Measurements from ENCODE around the gene TMEM196. TPM values are rescaled to one million over a fixed set of nuclear protein-coding genes. Genes with fewer than 3 reads are reported as not detected.

Gene TMEM196
- total RNA-seq, 2 experiments from 2014 or later, result not detected

DNA sequence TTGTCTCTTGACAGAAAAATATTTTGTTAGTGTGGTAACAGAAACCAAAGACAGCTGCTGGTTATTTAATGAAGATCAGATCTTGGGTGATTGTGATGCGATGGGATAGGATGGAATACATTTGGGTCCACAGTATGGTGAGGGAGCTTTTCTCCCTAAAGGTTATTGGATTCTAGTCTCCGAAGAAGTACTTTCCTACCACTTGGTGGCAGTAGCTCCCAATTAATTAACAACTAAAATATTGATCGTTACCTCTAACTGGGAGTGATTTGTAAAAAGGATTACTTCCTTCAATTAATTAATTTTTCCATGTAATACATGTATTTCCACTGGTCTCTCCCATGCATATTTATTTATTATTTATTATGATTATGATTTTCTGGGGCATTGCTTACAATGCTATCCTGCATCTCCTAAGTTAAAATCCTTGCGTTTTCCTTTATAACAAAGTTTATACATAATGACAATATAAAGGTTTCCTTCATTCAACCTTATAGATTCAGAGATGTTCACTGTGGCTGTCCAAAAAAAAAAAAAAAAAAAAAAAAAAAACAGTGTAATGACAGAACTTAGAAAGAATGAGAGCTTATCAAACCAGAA, 25.6 kb downstream of the TMEM196 start:
- no peaks in the 10 kb centered on the region for H3K9me3 Mint-ChIP-seq
- H3K4me3 Mint-ChIP-seq, result no peak overlapping the region
- ATAC-seq (ENCODE audit: low read depth) (no peak), DNase-seq (no peak)
- POLR2A ChIA-PET, result no interaction called here
- H3K36me3 Mint-ChIP-seq, result no peaks in the 10 kb centered on the region
- H3K4me1 Mint-ChIP-seq, result no peaks in the 10 kb centered on the region
- H3K27ac Mint-ChIP-seq, result no peak overlapping the region
- H3K27me3 Mint-ChIP-seq, result peaks cover 4% of the 10 kb centered on the region

DNA sequence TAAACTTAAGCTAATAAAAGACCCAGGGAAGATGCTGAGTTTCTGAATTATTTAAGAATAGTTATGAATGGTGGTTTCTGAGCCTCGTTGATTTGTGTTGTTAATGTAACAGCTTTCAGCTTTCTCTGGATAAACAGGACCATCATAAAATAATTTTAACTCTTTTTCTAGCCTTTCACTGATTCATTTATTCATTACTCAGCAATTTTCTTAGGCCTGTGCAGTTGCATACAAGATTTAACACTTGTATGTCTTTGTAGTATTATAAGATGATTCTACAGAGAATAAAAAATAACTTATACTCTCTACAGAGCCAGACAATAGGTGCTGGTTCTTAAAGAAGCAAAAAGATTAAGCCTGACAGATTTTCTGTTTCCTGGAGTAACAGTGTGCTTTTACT, 29.3 kb downstream of the TMEM196 start:
- no peaks in the 10 kb centered on the region for H3K4me1 Mint-ChIP-seq
- no peaks in the 10 kb centered on the region for H3K9me3 Mint-ChIP-seq
- DNase-seq (no peak), ATAC-seq (ENCODE audit: low read depth) (no peak)
- H3K36me3 Mint-ChIP-seq, result no peaks in the 10 kb centered on the region
- no peak overlapping the region for H3K4me3 Mint-ChIP-seq
- POLR2A ChIA-PET, result no interaction called here
- H3K27ac Mint-ChIP-seq, result no peak overlapping the region
- H3K27me3 Mint-ChIP-seq, result peaks cover 4% of the 10 kb centered on the region

DNA sequence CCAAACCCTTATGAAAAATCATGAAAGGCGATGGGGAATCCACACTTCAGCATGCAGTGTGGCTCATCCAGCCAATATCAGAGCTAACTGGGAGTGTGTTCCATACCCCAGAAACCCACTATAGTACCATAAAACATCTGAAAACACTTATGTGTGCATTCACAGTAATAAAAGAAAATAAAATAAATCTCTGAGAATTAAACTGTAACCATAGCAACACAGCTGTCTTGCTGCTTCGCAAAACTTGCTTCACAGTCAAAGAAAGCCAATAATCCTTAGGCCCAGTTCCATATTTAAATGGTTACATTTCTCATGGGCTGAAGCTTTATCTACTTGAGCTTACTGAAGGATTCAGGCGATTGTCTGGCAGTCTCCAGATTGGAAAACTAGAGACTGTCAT, 44.7 kb downstream of the TMEM196 start:
- Mint-ChIP-seq H3K36me3 (no peaks in the 10 kb centered on the region), H3K27me3 (peaks cover 3% of the 10 kb centered on the region), H3K4me3 (no peak overlapping the region), H3K9me3 (no peaks in the 10 kb centered on the region), H3K4me1 (no peaks in the 10 kb centered on the region), H3K27ac (no peak overlapping the region)
- no peak for DNase-seq
- POLR2A ChIA-PET, result no interaction called here
- no peak for ATAC-seq (ENCODE audit: low read depth)

DNA sequence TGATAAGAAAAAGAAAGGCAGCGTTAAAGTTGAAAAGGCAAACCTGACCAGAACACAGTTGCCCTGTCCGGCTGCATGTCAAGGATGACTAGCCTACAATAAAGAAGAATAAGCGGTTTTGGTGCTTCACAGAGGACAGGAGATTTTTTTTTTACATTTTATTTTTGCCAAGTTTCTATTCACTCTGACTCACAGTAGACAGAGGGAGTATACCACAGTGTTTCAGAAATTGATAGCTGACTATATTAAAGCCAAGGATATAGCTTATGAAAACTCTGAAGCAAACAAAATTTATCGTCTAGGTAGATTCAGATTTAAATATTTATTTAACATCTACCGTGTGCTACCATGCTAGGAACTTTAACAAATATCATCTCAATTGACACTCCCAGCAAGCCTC, 47.6 kb downstream of the TMEM196 start:
- ATAC-seq (ENCODE audit: low read depth), result no peak
- H3K27me3 Mint-ChIP-seq, result peaks cover 3% of the 10 kb centered on the region
- H3K4me1 Mint-ChIP-seq, result no peaks in the 10 kb centered on the region
- H3K36me3 Mint-ChIP-seq, result no peaks in the 10 kb centered on the region
- POLR2A ChIA-PET, result no interaction called here
- H3K9me3 Mint-ChIP-seq, result no peaks in the 10 kb centered on the region
- H3K27ac Mint-ChIP-seq, result no peak overlapping the region
- H3K4me3 Mint-ChIP-seq, result no peak overlapping the region
- no peak for DNase-seq

DNA sequence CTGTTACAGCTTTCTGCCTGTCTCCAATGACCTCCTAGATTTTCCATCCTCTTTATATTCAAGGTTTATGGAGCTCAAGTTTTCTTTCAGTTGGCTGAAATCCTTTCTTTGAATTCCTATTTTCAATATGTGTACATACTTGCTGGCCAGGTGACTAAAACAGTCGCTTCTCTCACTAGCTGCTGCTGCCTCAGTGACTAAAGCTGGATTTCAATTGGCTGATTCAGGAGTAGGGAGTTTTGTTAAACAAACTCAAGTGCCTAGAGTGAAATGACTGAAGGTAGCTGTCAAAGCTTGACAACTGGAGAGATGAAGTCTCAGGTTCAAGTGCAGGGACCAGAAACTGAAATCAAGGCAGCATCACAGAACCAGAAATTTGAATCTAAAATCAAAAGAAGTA, 57.9 kb downstream of the TMEM196 start:
- no peaks in the 10 kb centered on the region for H3K9me3 Mint-ChIP-seq
- POLR2A ChIA-PET, result no interaction called here
- DNase-seq, result no peak
- H3K36me3 Mint-ChIP-seq, result no peaks in the 10 kb centered on the region
- peaks cover 7% of the 10 kb centered on the region for H3K27me3 Mint-ChIP-seq
- H3K27ac Mint-ChIP-seq, result no peak overlapping the region
- no peak overlapping the region for H3K4me3 Mint-ChIP-seq
- H3K4me1 Mint-ChIP-seq, result no peaks in the 10 kb centered on the region
- ATAC-seq (ENCODE audit: low read depth), result no peak

DNA sequence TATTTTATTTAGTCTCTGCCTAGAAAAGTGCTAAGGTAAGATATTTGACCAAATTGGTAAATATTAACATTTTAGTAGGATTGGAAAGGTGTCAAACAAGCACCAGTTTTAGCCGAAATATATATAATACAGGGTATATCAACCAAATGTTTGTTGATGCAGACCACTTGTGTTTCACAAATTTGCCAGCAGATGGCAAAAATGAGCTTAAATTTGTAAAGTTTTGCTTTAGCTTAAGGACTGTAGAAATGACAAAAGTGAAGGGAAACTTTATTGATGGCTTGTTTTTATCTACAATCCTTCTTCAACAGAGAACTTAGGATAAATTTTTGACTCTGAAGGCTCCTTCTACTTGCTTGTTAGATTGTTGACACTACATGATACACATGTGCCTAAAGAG, 59.7 kb downstream of the TMEM196 start:
- peaks cover 7% of the 10 kb centered on the region for H3K27me3 Mint-ChIP-seq
- no peak for ATAC-seq (ENCODE audit: low read depth)
- H3K4me1 Mint-ChIP-seq, result peaks cover 7% of the 10 kb centered on the region
- no peak for DNase-seq
- H3K9me3 Mint-ChIP-seq, result no peaks in the 10 kb centered on the region
- H3K27ac Mint-ChIP-seq, result no peak overlapping the region
- no peak overlapping the region for H3K4me3 Mint-ChIP-seq
- POLR2A ChIA-PET, result no interaction called here
- H3K36me3 Mint-ChIP-seq, result no peaks in the 10 kb centered on the region

DNA sequence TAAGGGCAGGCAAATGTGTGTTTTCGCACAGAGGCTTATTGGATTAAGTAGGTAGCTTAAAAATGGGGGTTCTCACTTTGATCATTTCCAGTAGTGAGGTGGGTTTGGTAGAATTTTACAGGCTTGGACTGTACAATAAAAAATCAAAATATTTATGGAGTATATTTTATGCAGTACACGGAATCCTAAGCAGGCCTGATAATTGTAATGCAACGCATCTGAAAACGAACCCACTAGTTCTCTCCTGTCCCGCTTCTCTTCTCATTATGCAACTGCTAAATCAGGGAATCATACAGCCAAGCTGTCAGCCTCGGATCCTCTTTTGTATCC, 64.2 kb downstream of the TMEM196 start:
- ATAC-seq (ENCODE audit: low read depth) (no peak), DNase-seq (no peak)
- no peaks in the 10 kb centered on the region for H3K9me3 Mint-ChIP-seq
- H3K4me1 Mint-ChIP-seq, result peaks cover 33% of the 10 kb centered on the region
- POLR2A ChIA-PET, result interaction anchor here (0.8 to 1.4 kb wide), 2 partner anchors 9 to 33 kb away, joined by 3 to 9 read pairs; no protein-coding TSS in a partner anchor
- H3K36me3 Mint-ChIP-seq, result peaks cover 2% of the 10 kb centered on the region
- H3K4me3 Mint-ChIP-seq, result peak overlapping the region; percentile 97
- H3K27ac Mint-ChIP-seq, result peak overlapping the region; percentile 94
- H3K27me3 Mint-ChIP-seq, result peaks cover 4% of the 10 kb centered on the region

DNA sequence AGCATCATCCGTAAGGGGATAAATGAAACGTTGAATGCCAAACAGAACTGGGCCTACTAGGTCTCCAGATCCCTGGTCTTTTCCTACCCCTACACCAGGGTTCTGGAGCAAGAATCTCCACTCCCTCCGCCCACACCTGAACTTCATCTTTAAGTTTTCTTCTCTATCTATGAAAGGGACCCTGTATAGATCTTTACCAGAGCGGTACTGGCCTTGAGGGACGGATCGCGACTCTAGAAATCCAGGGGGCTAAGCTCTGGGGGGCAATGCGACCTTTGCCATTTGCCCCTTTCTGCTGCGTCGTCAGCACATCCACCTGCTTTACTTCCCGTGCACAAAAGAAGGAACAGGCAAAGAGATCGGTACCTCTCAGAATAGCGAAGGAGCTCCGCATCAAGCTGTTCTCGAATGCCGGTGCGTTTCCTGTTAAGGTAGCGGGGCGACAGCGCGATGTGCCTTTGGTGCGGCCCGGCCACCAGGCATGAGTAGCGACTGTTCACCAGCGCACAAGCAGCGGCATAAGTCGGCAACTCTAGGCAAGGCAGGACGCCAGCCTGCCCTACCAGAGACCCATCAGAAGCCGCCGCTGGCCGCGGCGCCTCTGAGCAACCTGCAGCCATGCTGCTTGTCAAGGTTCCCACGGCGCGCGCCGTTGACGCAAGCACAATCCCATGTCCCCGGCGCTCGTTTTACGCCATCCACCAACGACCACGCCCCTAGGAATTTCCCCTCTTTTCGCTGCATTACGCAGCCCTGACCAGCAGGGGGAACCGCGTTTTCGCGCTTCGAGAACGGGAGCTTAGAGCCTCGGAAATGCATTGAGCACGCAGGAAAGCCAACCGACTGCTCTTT, 64.8 kb downstream of the TMEM196 start, which contains the start of gene POLR1F:
TSS of gene POLR1F (minus strand) at position 641 of the 852 bp plus-strand sequence. CDS start at position 620, 21 bp downstream.
- ATAC-seq (ENCODE audit: low read depth) (peak; percentile 97), DNase-seq (peak; percentile 93)
- peak within 1 kb of the TSS; percentile 94 for H3K27ac Mint-ChIP-seq
- H3K36me3 Mint-ChIP-seq, result peaks cover 5% of the 10 kb centered on the region
- POLR2A ChIA-PET, result interaction anchor here (0.8 to 1.4 kb wide), 2 partner anchors 9 to 34 kb away, joined by 3 to 9 read pairs; no protein-coding TSS in a partner anchor
- peak within 1 kb of the TSS; percentile 97 for H3K4me3 Mint-ChIP-seq
- no peaks in the 10 kb centered on the region for H3K9me3 Mint-ChIP-seq
- H3K4me1 Mint-ChIP-seq, result peaks cover 33% of the 10 kb centered on the region
- H3K27me3 Mint-ChIP-seq, result peaks cover 4% of the 10 kb centered on the region

DNA sequence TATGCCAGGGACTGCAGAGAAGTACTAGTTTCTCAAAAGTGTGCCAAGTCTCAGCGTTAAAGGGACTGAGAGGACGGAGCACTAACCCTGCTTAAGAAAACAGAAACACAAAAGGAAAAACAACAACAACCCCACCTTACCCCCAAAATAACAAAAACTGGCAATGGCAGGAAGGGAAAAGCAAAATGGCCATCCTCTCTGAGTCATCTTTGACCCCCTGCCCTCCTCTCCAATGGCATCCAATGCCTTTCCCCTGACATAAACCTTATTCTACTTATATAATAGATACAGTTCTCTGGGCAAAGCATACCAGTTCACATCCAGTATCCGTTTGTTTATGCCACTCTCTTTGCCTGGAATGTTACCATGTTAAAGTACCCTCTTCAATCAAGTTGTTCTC, 66.2 kb downstream of the TMEM196 start:
- DNase-seq, result no peak
- POLR2A ChIA-PET, result no interaction called here
- Mint-ChIP-seq H3K4me1 (peaks cover 33% of the 10 kb centered on the region), H3K27ac (no peak overlapping the region), H3K27me3 (peaks cover 4% of the 10 kb centered on the region), H3K9me3 (no peaks in the 10 kb centered on the region), H3K36me3 (peaks cover 5% of the 10 kb centered on the region), H3K4me3 (peak overlapping the region; percentile 97)
- no peak for ATAC-seq (ENCODE audit: low read depth)

DNA sequence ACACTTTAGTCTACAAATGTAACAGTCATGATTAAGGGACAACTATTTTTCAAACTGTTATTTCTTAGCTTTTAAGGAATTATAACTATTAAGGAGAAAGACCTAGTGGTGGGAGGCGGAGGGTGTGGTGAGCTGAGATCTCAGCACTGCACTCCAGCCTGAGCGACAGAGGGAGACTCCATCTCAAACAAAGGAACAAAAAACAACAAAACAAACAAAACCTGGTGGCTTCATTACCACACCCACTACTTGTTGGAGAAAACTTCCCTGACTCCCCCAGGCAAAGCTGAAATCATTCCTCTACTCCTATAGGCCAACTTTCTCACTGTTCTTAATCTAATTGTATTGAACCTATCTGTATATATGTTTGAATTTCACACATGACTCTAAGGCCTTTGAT, 67.8 kb downstream of the TMEM196 start:
- Mint-ChIP-seq H3K27ac (no peak overlapping the region), H3K4me1 (peaks cover 33% of the 10 kb centered on the region), H3K36me3 (peaks cover 5% of the 10 kb centered on the region), H3K27me3 (no peaks in the 10 kb centered on the region), H3K9me3 (no peaks in the 10 kb centered on the region), H3K4me3 (no peak overlapping the region)
- POLR2A ChIA-PET, result no interaction called here
- ATAC-seq (ENCODE audit: low read depth) (no peak), DNase-seq (no peak)

DNA sequence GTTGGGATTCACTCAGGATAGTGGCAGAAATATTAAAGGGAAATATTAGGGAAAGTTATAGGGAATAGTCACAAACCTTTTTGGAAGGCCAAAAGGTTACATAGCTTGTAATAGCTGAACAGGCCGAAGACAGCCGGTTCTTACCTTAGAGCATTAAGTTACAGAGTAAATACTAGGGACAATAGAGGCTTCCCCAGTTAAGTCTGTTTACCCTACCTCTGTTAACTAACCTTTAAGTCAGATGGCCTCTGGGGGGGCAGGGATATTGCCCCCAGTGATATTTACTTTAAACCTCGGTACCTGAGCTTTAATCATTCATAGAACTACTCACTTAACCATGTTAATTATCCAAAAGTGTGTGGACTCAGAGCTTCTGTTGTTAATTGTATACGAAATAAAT, 71.9 kb downstream of the TMEM196 start:
- POLR2A ChIA-PET, result no interaction called here
- DNase-seq, result no peak
- peaks cover 8% of the 10 kb centered on the region for H3K4me1 Mint-ChIP-seq
- no peak overlapping the region for H3K27ac Mint-ChIP-seq
- H3K9me3 Mint-ChIP-seq, result no peaks in the 10 kb centered on the region
- no peak overlapping the region for H3K4me3 Mint-ChIP-seq
- peaks cover 13% of the 10 kb centered on the region for H3K36me3 Mint-ChIP-seq
- no peak for ATAC-seq (ENCODE audit: low read depth)
- H3K27me3 Mint-ChIP-seq, result no peaks in the 10 kb centered on the region

DNA sequence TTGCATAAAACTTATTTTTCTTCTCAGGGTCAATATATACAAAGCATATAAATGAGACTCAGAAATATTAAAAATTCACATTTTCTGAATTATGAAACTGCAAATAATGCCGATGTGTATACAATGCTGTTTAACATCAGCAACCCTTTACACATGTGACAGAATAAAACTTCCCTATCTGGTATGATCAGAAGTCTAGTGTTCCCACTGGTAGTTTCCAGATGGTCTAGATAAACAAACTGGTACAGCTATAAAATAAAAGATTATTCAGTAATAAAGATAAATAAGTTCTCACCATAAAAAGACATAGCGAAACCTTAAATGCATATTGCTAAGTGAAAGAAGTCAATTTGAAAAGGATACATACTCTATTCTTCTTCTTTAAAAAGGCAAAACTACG, 72.5 kb downstream of the TMEM196 start:
- Mint-ChIP-seq H3K27me3 (no peaks in the 10 kb centered on the region), H3K9me3 (no peaks in the 10 kb centered on the region), H3K4me1 (peaks cover 4% of the 10 kb centered on the region), H3K27ac (no peak overlapping the region), H3K36me3 (peaks cover 13% of the 10 kb centered on the region), H3K4me3 (no peak overlapping the region)
- no peak for DNase-seq
- no peak for ATAC-seq (ENCODE audit: low read depth)
- POLR2A ChIA-PET, result interaction anchor here (2.8 kb wide), 1 partner anchor 8 kb away, joined by 9 read pairs; the partner anchor contains the start of gene POLR1F

DNA sequence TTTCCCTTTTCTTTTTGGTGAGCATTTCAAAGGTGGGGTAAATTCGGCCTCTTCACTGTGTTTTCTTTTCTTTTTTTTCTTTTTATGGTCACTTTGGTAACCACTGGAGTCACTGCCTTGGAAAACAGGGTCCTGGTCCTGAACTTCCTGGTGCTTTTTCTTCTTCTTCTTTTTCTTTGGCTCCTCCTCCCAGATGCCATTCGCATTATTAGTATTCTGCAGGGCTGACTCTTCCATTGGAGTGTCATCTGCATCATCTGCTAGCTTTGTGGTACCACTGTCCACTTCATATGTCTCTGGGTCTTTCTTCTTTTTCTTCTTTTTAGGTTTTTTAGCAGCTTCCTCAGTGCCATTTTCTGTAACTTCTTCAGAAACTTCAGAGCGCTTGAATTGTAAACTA, 75.1 kb downstream of the TMEM196 start:
- ATAC-seq (ENCODE audit: low read depth) (no peak), DNase-seq (no peak)
- Mint-ChIP-seq H3K27me3 (no peaks in the 10 kb centered on the region), H3K4me3 (no peak overlapping the region), H3K4me1 (no peaks in the 10 kb centered on the region), H3K36me3 (peaks cover 8% of the 10 kb centered on the region), H3K9me3 (no peaks in the 10 kb centered on the region), H3K27ac (no peak overlapping the region)
- POLR2A ChIA-PET, result interaction anchor here (2.8 kb wide), 1 partner anchor 10 kb away, joined by 9 read pairs; the partner anchor contains the start of gene POLR1F

DNA sequence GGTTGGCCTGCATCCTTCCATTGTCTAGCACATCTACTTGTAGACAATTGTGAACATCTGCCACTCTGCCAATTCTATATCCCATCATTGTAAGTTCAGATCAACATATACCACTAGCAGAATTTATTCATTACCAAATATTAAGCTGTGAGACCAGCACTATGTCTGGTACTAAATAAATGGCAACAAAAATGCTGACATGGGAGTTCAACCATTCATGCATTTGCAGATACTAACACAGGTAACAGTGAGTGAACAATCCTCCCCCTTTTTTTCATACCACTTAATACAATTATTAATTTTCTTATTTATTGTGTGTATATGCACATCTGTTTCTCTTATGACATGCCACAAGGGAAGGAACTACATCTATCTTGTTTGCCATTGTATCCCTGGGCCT, 76.5 kb downstream of the TMEM196 start:
- Mint-ChIP-seq H3K27ac (no peak overlapping the region), H3K4me3 (no peak overlapping the region), H3K4me1 (no peaks in the 10 kb centered on the region), H3K36me3 (peaks cover 8% of the 10 kb centered on the region), H3K27me3 (no peaks in the 10 kb centered on the region), H3K9me3 (no peaks in the 10 kb centered on the region)
- ATAC-seq (ENCODE audit: low read depth) (no peak), DNase-seq (no peak)
- POLR2A ChIA-PET, result no interaction called here
